Measurements from ENCODE around the gene PPM1N. TPM values are rescaled to one million over a fixed set of nuclear protein-coding genes. Genes with fewer than 3 reads are reported as not detected.

The PPM1N gene, protein sequence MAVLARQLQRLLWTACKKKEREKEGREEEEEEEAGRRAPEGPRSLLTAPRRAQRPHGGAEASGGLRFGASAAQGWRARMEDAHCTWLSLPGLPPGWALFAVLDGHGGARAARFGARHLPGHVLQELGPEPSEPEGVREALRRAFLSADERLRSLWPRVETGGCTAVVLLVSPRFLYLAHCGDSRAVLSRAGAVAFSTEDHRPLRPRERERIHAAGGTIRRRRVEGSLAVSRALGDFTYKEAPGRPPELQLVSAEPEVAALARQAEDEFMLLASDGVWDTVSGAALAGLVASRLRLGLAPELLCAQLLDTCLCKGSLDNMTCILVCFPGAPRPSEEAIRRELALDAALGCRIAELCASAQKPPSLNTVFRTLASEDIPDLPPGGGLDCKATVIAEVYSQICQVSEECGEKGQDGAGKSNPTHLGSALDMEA
- total RNA-seq = 1 to 10 TPM; 1.9 to 2.3 TPM
- 3.4 TPM for polyA plus RNA-seq (ENCODE audit: insufficient read depth, low read depth, low replicate concordance)
- long read RNA-seq, donor 1, partial matches to known transcripts = 0 of 1 reads
- long read RNA-seq, donor 1, other reads (novel, unspliced or antisense) = 0 of 1 reads
- long read RNA-seq, donor 2 = 0 reads

DNA sequence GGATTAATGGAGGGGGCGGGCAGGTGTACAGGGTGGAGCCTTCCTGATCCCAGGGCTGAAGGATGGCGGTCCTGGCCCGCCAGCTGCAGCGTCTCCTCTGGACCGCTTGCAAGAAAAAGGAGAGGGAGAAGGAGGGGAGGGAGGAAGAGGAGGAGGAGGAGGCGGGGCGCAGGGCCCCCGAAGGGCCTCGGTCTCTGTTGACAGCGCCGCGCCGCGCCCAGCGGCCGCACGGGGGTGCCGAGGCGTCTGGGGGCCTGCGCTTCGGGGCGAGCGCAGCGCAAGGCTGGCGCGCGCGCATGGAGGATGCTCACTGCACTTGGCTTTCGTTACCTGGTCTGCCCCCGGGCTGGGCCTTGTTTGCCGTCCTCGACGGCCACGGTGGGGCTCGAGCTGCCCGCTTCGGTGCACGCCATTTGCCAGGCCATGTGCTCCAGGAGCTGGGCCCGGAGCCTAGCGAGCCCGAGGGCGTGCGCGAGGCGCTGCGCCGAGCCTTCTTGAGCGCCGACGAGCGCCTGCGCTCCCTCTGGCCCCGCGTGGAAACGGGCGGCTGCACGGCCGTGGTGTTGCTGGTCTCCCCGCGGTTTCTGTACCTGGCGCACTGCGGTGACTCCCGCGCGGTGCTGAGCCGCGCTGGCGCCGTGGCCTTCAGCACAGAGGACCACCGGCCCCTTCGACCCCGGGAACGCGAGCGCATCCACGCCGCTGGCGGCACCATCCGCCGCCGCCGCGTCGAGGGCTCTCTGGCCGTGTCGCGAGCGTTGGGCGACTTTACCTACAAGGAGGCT, at the start of gene PPM1N:
Gene PPM1N, plus strand, starts transcription at position 33 of the 785 bp plus-strand sequence. Its CDS starts 30 bp downstream, at position 63.
- intact Hi-C loops (cut with DNase I; ENCODE audit: low total_unique reads) = no loop called here
- no peak within 1 kb of the TSS for H3K27ac ChIP-seq
- peak within 1 kb of the TSS; percentile 53 to 56 for H3K4me3 ChIP-seq

DNA sequence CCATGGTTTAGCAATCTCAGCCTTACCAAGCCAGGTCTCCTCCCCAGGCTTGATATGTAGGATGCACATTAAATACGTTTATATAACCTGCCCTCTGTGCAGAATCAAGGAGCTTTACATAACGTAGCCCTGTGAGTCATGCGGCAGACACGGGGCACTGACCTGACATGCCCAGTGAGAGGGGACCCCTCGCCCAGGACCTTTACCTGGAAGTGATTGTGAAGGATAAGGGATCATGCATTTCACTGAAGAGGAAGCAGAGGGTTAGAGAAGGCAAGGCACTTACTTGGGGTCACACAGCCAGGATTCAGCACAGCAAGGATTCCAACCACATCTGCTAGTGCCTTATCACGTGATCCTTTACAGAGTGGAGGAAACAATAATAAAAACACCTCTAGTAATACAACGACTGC, 49.4 kb upstream of the PPM1N start:
- TF ChIP-seq POLR2A (IDR thresholded peaks at IDR 0.05) = no peak
- TF ChIP-seq, protein P1, sequence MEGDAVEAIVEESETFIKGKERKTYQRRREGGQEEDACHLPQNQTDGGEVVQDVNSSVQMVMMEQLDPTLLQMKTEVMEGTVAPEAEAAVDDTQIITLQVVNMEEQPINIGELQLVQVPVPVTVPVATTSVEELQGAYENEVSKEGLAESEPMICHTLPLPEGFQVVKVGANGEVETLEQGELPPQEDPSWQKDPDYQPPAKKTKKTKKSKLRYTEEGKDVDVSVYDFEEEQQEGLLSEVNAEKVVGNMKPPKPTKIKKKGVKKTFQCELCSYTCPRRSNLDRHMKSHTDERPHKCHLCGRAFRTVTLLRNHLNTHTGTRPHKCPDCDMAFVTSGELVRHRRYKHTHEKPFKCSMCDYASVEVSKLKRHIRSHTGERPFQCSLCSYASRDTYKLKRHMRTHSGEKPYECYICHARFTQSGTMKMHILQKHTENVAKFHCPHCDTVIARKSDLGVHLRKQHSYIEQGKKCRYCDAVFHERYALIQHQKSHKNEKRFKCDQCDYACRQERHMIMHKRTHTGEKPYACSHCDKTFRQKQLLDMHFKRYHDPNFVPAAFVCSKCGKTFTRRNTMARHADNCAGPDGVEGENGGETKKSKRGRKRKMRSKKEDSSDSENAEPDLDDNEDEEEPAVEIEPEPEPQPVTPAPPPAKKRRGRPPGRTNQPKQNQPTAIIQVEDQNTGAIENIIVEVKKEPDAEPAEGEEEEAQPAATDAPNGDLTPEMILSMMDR (IDR thresholded peaks at IDR 0.05) = no peak
- Histone ChIP-seq H3K9me3 (no peaks in the 10 kb centered on the region), H3K27me3 (no peaks in the 10 kb centered on the region), H3K36me3 (ENCODE audit: low read depth, missing control alignments) (no peaks in the 10 kb centered on the region), H3K4me1 (peaks cover 11% of the 10 kb centered on the region), H3K27ac (no peak overlapping the region), H3K4me3 (no peak overlapping the region)
- 74 to 76% methylated on average over 7 of the region's 7 CpGs for WGBS, 2 donors
- intact Hi-C loops (cut with DNase I; ENCODE audit: low total_unique reads) = no loop called here
- no peak for DNase-seq

More for the DNA sequence above, at the start of gene PPM1N:
- Histone ChIP-seq H3K9me3 (no peaks in the 10 kb centered on the region), H3K4me1 (no peaks in the 10 kb centered on the region), H3K27me3 (no peaks in the 10 kb centered on the region), H3K36me3 (ENCODE audit: low read depth, missing control alignments) (no peaks in the 10 kb centered on the region)
- TF ChIP-seq, protein P1 (IDR thresholded peaks at IDR 0.05) = no peak
- no peak for TF ChIP-seq POLR2A (IDR thresholded peaks at IDR 0.05)
- WGBS, 2 donors = 1 to 4% methylated on average over 28 to 51 of the region's 89 CpGs
- no peak for DNase-seq

DNA sequence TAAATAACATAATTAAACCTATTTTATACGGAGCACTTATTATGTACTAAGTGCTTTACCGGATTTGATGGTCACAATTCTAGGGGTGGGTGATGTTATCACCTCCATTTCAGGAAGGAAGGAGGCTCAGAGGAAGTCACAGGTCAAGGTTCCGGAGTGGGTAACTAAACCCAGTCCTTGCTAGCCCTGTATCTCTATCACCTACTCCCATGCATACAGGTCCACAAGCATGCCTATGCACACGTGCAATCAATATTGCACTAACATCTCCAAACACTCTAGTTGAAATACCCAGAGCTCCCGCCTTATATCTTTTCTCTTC, 48.3 kb upstream of the PPM1N start:
- Histone ChIP-seq H3K4me3 (peak overlapping the region; percentile 65 to 72), H3K36me3 (ENCODE audit: low read depth, missing control alignments) (no peaks in the 10 kb centered on the region), H3K27ac (no peak overlapping the region), H3K27me3 (no peaks in the 10 kb centered on the region), H3K9me3 (no peaks in the 10 kb centered on the region), H3K4me1 (peaks cover 6% of the 10 kb centered on the region)
- no peak for DNase-seq
- intact Hi-C loops (cut with DNase I; ENCODE audit: low total_unique reads) = no loop called here
- 22 to 28% methylated on average over 5 of the region's 5 CpGs for WGBS, 2 donors
- TF ChIP-seq POLR2A (IDR thresholded peaks at IDR 0.05) = no peak
- TF ChIP-seq, protein P1 (IDR thresholded peaks at IDR 0.05) = no peak

DNA sequence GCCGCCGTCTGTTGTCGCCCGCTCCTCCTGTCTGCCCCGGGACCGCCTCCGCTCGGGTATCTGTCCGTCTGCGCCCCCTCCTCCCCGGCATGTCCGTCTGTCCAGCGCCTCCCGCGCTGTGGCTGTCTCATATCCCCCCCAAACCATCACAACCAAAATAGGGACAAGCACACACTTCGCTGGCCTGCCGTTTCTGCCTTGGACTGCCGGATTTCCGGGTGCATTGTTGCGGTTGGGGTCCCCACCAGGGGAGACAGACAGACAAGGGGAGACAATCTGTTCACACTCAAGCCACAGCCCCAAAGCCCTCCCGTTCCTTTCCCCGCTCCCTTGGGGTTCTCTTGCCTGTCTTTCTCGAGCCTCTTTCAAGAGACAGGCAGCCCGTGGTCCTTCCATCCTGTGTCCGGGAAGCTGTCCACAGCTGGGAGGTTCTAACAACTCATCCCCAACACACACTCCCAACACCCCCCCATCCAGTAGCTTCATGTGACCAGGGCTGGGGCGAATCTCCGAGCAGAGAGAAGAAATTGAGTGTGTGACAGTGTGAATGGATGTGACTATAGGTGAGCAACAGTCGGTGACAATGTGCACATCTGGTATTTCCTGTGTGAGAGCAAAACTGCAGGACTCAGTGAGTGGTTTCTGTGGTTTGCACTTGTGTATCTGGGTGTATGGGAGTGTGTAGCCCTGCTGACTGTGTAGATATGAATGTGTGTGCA, 47.0 kb upstream of the PPM1N start:
- Histone ChIP-seq H3K4me1 (peaks cover 16% of the 10 kb centered on the region), H3K36me3 (ENCODE audit: low read depth, missing control alignments) (no peaks in the 10 kb centered on the region), H3K9me3 (no peaks in the 10 kb centered on the region), H3K4me3 (peak overlapping the region; percentile 65 to 72), H3K27ac (peak overlapping the region in 1 of 2 donors; percentile 72), H3K27me3 (no peaks in the 10 kb centered on the region)
- peak; percentile 51 for DNase-seq
- TF ChIP-seq, protein P1 (IDR thresholded peaks at IDR 0.05) = no peak
- TF ChIP-seq POLR2A (IDR thresholded peaks at IDR 0.05) = no peak
- intact Hi-C loops (cut with DNase I; ENCODE audit: low total_unique reads) = no loop called here
- whole genome bisulfite sequencing, 2 donors = 3 to 14% methylated on average over 8 to 28 of the region's 28 CpGs

Data from testis (tissue), 5 donors.